ENCODE results near the gene NELFE.

Gene NELFE

DNA sequence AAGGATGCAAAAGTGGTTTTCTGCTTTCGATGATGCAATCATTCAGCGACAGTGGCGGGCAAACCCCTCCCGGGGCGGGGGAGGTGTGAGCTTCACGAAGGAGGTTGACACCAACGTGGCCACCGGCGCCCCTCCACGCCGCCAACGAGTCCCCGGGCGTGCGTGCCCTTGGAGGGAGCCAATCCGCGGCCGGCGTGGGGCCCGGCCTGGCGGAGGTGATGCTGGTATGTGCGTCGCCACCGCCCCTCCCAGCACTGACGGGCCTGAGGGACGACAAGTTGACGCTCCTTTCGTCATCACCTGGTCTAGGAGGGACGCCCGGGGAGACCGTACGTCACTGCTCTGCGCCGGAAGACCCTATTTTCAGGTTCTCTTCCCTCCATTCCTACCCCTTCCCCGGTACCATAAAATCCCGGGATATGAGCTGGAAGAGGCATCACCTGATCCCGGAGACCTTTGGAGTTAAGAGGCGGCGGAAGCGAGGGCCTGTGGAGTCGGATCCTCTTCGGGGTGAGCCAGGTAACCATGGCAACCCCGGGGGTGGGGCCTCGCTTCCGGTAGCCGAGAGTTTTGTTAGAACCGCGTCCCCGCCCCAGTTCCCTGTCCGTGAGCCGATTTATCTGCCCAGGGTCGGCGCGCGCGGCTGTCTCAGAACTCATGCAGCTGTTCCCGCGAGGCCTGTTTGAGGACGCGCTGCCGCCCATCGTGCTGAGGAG lies 13.4 kb upstream of the NELFE start, which contains the start of gene DXO:
Gene DXO, minus strand, starts transcription at position 146 of the 716 bp plus-strand sequence. CDS start 463 bp downstream, outside the sequence.
- peak; percentile 98 to 100 for DNase-seq

DNA sequence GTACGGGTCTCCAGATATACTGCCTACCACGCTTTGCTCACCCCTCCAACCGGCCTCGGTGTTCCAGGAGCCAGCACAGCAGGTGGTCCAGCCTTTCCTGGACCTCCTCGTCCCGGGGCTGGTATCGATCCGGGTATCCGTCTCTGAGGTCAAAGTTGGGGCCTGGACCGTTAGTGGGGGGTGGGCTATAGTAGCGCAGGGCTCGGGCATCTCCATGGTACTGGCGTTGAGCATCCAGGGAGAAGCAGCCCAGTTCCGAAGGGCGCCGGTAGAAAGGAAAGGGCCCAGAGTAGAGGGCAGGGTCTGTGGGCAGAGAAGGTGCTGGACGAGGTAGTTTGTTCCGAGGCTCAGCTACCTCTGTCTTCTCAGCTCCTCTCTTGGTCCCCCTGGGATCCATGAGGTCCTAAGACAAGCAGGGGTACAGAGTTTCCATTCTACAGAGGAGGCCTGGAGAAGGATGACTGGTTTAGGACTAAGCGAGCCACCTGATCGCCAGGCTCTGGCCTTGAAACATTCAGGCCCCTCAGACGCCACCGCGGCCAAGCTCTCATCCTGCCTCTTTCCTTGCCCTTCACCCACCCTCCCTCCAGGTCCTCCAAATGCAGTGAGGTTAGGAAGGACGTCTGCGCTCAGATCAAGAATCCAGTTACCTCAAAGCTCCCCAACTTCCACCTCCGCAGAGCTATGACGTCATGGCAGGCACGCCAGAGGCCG lies 12.7 kb upstream of the NELFE start:
- no peak for DNase-seq

DNA sequence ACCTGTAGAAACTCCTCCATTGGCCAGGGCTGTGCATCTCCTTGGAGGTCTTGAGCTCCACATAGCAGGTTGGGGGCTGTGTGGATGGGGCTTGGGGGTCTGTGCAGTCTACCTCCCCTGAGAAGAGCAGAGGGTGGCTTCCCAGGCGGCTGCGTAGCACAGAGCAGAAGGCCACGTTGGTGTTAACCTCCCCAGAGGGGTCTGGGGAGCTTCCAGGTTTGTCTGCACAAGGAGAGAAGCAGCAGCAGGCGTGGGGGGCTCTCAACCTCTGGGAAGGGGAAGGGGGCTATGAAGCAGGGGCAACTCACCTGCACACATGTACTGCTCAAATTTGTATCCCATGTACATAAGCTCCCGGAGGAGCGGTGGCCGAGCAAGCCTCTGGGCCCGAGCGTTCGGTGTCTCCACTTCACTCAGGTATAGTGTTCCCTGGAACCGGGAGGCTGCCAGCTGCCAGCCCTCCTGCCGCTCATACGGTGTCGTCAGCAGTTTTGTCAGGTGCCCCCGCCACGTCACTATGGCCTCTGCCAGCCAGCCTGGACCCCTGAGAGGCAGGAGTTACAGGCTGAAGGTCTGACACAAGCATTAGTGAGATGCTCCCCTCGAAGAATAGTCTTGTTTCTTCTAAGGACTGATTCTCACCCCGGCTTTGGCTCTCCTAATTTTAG lies 12.0 kb upstream of the NELFE start:
- DNase-seq: peak in 1 of 2 experiments; percentile 12

DNA sequence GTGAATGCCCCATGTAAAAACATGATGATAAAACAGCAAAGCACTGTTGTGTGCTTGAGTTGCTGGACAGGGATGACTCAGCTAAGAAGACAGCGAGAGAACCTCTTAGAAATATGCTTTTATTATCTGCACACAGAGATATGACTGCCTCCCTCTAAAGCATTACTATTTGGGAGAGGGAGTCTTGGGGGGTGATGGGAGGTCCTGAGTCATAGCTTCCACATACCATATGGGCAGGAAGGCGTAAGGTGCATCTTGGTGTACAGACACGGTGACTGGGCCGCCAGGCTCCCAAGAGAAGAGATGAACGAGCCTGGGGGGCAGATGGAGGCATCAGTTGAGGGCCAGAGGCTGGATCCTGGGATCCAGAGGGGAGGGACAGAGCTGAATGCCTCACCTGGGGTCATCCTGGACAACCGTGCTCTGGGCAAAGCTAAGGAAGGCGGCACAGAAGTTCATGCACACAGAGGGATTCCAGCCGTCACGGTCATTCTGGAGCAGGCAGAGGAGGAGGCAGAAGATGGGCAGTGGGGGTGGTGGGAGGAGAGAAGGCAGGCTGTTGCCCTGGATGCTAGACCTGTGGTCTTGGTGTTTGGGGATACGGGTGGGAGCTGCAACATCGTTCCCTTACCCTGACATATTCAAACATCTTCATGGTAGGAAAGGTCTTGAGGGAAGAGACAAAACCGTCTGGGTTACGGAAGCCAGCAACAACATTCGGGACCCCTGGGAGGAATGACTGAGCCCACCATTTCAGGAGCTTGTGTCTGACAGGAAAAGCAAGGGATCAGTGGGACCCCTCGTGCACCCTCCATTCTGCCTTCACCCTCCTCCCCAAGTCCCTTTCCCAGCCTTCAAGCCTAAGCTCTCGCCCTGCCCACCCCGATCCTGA lies 11.2 kb upstream of the NELFE start:
- DNase-seq: no peak

DNA sequence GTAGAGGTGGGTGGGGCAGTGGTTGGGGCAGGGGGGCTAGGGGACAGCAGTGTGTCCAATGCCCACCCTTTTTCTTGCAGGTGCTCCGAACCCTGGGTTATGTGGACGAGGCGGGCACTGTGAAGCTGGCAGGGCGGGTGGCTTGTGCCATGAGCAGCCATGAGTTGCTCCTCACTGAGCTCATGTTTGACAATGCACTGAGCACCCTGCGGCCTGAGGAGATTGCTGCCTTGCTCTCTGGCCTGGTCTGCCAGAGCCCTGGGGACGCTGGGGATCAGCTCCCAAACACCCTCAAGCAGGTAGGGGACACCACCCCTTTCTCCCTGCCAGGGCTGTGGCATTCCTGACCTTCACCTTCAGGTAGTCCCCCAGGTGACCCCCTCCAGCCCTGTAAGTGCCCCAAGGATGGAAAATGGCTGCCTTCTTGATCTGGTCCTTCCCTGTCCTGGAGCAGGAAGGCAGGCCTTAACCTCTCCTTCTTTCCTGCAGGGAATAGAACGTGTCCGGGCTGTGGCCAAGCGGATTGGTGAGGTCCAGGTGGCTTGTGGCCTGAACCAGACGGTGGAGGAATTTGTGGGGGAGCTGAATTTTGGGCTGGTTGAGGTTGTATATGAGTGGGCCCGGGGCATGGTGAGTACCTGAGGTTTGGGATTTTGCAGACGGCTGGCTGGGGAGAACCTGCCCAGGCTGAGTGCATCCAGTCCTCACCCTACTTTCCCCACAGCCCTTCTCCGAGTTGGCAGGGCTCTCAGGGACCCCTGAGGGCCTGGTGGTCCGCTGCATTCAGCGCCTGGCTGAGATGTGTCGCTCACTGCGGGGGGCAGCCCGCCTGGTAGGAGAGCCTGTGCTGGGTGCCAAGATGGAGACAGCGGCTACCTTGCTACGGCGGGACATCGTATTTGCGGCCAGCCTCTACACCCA lies 10.3 kb upstream of the NELFE start:
- DNase-seq: no peak

DNA sequence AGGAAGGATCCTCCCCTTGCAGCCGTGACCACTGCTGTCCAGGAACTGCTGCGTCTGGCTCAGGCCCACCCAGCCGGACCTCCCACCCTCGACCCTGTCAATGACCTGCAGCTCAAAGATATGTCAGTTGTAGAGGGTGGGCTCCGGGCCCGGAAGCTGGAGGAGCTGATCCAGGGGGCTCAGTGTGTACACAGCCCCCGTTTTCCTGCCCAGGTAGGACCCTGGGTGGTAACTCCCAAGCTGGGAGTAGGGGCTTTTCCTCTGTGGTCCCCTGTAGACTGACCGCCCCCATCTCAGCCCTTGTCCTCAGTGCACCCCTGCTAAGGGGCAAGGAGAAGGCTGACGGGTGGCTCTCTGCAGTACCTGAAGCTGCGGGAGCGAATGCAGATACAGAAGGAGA lies 9.6 kb upstream of the NELFE start:
- DNase-seq: no peak

DNA sequence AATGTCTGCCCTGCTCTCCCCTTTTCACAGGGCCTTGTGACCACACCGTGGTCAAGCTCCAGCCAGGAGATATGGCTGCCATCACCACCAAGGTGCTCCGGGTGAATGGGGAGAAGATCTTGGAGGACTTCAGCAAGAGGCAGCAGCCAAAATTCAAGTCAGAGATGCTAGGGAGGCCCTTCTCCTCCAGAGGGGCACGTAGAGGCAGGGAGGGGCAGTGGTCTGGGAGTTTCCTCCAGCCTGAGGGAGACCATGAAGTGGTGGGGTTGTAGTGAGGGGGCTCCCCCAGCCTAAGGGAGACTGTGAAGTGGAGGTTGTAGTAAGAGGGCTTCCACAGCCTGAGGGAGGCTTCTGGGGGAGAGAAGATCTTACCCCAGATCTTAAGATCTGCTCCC lies 9.2 kb upstream of the NELFE start:
- no peak for DNase-seq

DNA sequence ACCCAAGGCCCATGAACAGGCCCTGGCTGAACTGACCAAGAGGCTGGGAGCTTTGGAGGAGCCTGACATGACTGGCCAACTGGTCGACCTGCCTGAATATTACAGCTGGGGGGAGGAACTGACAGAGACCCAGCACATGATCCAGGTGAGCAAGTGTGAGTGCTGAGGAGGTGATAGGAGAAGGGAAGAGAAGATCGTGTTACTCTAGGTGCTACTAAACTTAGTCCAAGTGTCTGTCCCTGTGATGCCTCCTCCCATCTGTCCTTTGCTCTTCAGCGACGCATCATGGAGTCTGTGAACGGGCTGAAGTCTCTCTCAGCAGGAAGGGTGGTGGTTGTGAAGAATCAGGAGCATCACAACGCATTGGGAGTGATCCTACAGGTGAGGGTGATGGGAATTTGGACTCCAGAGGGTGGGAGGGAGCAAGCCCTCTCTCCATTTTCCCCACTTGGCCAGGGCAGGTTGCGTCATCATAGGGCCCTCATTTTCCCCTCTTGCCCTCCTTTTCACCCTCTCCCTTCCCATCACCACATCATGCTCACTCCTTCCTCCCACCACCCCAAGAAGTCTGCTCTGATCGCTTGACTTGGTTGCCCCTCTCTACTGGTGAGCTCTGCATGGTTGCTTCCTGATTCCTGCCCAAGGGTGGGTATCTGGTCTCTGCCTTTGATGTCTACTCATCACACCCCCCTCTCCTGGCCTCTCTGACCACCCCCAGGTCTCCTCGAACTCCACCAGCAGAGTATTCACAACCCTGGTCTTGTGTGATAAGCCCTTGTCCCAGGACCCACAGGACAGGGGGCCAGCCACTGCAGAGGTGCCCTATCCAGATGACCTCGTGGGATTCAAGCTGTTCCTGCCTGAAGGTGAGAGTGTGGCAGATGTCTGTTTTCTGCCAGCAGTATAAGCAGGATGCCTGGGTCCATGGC lies 8.5 kb upstream of the NELFE start:
- DNase-seq: no peak

DNA sequence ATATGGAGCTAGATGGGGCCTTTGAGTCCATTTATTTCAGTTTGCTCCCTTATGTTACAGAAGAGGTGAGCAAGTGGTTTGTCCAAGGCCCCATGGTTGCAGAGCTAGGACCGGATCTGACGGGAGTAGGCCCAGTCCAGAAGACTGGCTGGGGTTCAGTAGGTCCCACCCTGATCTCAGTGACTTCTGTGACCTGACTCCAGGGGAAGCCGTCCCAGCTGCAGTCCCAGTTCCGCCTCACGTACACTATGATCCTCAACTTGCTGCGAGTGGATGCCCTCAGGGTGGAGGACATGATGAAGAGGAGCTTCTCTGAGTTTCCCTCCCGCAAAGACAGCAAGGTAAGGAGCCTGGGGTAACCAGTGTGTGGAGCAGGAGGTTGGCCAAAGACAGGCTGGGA lies 7.7 kb upstream of the NELFE start:
- no peak for DNase-seq

DNA sequence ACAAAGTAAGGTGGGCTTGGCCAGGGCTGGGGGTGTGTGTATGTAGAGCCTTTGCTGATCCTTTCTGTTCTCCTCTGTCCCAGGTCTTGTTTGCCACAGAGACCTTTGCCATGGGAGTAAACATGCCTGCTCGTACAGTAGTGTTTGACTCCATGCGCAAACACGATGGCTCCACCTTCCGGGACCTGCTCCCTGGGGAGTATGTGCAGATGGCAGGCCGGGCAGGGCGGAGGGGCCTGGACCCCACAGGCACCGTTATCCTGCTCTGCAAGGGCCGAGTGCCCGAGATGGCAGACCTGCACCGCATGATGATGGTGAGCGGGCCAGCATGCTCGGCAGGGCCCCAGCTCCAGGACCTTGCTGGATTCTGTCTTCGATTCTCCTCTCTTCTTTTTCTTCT lies 6.9 kb upstream of the NELFE start:
- DNase-seq: no peak

DNA sequence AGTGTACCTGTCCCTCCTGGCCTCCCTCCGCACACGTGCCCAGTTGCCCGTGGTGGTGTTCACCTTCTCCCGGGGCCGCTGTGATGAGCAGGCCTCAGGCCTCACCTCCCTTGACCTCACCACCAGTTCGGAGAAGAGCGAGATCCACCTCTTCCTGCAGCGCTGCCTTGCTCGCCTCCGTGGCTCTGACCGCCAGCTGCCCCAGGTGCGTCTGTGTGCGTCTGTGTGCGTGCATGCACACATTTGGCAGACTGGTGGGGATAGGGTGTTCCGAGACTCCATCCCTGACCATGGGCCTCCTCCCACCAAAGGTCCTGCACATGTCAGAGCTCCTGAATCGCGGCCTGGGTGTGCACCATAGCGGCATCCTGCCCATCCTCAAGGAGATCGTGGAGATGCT lies 5.2 kb upstream of the NELFE start:
- DNase-seq: no peak

DNA sequence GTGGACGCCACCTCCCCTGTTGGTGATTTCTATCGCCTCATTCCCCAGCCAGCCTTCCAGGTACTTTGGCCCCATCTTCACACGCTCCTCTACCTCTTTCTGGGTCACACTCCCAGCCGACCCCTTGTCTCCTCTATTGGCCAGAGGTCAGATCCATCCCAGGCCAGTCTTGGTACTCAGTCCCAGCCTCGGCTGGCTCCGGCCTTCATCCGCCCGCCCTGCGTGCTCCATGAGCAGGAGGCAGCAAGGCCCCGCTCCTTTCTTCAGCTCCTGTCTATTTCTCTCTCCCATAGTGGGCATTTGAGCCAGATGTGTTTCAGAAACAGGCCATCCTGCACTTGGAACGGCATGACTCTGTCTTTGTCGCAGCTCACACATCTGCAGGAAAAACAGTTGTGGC lies 2.8 kb upstream of the NELFE start:
- no peak for DNase-seq

DNA sequence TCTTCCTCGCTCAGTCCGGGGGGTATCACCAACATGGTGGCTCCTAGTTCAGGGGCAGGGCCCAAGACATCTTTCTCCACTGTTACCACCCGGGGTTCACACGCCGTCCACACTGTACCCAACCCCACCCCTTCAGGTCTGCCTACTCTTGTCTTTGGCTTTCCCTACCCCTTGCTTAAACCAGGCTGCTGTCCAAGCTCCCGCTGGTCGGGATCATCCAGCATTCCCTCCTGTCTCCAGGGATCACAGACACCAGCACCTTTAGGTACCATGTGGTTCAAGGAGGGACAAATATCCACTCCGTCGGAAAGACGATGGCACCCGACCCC lies 395 bp downstream of the NELFE start:
- no peak for DNase-seq

DNA sequence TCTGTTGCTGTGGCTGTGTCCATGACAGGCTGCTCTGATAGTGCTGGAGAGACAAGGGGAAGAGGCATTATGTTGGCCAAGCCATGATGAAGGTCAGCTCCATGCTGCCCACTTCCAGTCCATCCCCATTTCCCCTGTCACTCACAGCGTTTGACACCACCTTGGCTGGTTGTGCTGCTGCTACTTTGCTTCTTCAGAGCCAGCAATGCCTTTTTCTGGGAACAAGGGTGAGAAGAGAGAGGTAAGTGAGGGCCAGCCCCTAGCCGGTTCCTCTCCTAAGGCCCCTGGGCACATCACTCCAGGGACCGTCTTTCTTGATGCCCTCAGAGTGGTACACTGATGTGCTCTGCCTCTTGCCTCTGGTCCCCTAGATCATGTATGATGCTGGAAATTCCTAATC lies 2.0 kb downstream of the NELFE start:
- no peak for DNase-seq

DNA sequence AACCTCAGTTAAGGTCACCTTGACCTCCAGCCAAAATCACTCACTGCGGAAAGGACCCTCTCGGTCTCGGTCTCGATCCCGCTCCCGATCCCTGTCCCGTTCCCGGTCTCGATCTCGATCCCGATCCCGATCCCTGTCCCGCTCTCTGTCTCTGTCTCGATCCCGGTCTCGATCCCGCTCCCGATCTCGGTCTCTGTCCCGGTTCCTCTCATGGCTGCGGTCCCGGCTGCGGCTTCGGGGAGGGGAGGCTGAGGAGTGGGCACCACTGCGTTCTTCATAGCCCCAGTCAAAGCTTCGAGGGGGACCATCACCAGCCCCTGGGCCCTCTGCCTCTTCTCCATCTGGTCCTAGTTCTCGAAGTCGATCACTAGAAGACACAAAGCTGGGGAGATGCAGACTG lies 4.3 kb downstream of the NELFE start:
- no peak for DNase-seq

DNA sequence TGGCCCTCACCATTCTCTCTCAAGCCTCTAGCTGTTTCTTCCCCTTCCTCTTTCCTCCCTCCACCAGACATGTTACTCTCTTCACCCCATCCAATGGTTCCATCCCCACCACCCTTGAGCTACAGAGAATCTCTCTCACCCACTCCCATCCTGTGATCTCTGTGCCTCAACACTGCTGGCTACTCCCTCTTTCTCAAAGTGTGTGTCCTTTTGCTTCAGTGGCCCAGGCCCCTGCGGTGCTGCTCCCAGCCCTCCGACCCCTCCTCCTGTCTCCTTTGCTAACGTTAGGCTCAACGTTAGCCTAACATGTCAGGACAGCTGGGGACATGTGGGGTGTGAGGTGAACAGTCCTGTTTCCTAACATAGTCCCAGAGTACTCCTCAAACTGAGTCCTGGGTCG lies 5.9 kb downstream of the NELFE start:
- DNase-seq: no peak

DNA sequence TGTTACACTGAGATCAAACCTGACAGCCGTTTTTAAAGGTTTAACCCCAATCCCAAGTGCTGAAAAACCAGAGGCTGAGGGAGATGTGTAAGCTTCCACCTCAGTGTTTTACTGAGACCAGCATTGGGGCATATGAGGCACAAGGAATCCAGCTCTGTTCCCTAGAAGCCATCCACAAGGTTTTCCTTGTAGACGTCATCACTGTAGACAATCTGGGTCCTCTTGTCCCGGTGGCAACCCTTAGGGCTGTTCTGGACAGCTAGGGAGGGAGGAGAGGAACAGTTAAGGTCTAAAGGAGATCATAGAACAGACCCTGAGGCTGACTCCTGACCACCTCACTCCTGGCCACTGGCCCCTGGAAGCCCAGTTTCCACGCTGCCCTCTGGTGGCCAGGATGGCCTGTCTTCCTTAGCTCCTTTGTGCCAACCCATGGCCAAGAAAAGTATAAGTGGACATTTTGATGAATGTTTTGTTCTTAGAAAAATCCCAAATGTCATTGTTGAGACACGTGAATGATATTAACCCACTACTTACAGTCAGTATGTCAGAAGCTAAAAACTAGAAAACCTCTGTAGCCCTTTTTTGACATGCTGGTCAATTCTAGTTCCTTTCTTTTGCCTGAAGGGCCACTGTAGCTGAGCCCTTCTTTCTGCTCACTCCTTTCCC lies 6.5 kb downstream of the NELFE start:
- DNase-seq: peak; percentile 39 to 66

DNA sequence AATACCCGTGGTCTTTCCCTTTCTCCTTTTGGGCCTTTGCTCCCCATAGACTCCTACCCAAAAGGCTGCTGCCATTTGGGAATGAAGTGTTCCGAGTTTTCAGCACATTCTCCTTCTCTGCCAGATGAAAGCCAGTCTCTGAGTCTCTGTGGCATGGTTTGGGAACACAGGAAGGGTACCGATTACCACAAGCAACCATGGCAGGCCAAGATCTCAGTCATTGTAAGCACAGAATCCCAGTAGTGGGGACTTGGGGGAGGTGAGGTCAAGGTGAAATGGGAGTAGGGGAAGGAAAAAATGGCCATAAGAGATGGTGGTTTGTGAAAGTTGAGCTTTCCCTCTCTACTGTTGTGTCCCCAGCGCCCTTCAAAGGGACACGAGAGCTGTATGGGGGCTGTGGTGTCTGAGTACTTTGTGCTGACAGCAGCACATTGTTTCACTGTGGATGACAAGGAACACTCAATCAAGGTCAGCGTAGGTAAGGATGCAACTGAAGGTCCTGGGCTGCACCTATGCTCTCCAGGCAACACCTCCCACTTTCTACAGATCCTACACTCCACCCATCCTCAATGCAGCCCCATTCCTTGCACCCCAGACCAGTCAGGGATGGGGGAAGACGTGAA lies 8.7 kb downstream of the NELFE start:
- DNase-seq: no peak

DNA sequence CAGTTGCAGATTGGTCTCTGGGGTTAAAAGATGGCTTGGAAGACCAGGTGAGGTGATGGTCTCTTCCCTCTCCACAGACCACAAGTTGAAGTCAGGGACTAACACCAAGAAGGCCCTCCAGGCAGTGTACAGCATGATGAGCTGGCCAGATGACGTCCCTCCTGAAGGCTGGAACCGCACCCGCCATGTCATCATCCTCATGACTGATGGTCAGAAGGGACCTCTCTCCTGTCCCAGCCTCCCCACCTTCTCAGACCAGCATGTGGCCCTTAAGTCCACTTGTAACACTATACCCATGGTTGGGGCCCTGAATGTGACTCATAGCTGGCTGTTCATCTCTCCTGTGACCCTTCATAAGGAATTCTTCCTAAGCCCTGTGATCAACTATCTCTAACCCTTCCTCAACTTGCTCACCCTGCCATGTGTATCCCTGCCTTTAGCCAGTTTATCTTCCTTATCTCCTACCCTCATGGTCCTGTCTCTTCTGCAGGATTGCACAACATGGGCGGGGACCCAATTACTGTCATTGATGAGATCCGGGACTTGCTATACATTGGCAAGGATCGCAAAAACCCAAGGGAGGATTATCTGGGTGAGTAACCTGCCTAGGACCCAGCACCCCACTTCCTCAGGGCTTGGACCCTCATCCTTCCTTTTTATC lies 9.9 kb downstream of the NELFE start:
- no peak for DNase-seq

Data from SW 1271 (cell line).